LHCN-M2 (cell line): Measurements from ENCODE around the gene DMAC1. TPM values are rescaled to one million over a fixed set of nuclear protein-coding genes. Genes with fewer than 3 reads are reported as not detected.

Experiments
- DNase-seq: peaks from one replicate; pipeline ENCODE4 v3.0.0-alpha.2; 2012; ENCODE audit warnings: low read depth
- polyA plus RNA-seq: library from polyadenylated mRNA; unstranded; fragments of >200 nt; gene quantifications from one replicate; pipeline ENCODE4 v1.2.1, GENCODE V29; 2012; ENCODE audit warnings: missing spikeins
- total RNA-seq: library from RNA; depleted of rRNA; stranded (reverse); fragments of >200 nt; gene quantifications from 2 replicates; pipeline ENCODE4 v1.2.3, GENCODE V29; 2014; rRNA removed

DMAC1 gene
- 10.8 and 12.2 TPM in 2 replicates for total RNA-seq
- 68.9 TPM for polyA plus RNA-seq

DNA sequence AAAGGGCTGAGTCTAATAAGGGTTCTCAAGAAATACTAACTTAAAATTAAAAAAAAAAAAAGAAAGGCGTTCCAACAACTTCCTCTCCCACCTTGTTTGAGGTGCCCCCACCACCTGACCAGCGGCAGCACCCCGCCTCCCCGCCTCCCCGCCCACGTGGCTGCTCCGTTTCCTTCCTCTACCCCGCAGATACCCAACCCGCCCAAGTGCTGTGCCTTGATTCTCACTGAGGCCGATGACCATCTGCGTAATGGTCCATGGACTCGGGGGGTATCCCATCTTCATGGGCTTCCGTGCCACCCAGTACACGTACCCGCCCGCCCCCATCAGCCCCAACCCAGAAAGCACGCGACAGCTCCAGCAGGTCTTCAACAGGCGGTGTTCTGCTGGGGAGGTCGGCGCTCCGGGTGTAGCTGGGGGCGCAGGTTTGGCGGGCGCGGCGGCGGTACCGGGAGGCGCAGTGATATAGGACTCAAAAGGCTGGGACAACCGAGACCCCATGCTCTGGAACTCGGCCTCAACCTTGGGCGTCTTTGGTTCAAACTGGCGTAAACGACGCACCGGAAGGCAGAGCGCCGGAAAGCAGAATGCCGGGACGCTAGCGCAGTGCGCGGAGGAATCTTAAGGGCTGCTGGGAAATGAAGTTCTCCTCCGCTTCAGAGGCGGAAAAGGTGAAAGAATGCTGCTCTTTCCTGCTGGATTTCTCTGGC is at the start of gene DMAC1:
DMAC1 (minus strand) TSS at position 545 of the 710 bp plus-strand sequence; CDS start at position 501, 44 bp downstream.
- DNase-seq = peak; percentile 83

GRCh38 chr9:7849362-7849761 is 49.8 kb upstream of the DMAC1 start:
- DNase-seq = no peak

DNA sequence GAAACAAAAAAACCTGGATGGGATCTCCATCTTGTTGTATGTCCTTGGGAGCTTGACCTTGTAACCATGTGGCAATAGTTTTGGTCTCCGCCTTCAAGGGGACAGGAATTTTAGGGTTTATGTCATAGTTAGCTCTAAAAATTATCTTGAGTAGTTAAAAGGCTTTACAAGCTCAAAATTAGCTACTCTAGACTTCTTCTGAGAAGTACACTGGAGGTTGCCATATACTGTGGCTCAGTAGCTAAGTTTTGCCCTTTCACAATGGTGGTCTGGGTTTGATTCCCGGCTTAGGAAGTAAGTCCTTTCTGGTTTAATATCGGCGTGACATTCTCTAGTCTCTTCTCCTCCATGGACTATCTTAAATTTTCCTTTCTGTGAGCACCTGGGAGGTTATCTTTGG is 48.9 kb upstream of the DMAC1 start:
- DNase-seq = no peak

DNA sequence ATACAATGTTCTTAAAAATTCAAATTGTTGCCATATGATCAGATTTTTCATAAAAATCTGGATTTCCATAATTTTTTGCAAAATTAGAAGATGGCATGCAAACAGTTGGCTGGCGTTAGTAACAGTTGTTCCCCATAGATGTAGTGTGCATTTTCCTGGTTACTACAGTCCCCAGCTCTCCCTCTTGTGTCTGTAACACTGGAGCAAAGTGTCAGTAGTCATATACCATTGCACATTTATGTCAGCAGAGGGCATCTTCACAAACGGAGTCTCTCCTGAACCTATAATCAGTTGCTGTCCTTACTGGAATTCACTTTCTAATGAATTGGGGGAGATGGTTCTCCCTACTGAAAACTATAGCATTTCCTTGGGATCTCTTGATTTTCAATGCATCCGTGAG is 44.7 kb upstream of the DMAC1 start:
- DNase-seq = no peak

GRCh38 chr9:7841831-7842230 is 42.3 kb upstream of the DMAC1 start:
- DNase-seq = no peak

GRCh38 chr9:7834531-7834930 is 35.0 kb upstream of the DMAC1 start:
- no peak for DNase-seq

- no peak for DNase-seq
Measured at GRCh38 chr9:7828334-7828733, 28.8 kb upstream of the DMAC1 start.

DNA sequence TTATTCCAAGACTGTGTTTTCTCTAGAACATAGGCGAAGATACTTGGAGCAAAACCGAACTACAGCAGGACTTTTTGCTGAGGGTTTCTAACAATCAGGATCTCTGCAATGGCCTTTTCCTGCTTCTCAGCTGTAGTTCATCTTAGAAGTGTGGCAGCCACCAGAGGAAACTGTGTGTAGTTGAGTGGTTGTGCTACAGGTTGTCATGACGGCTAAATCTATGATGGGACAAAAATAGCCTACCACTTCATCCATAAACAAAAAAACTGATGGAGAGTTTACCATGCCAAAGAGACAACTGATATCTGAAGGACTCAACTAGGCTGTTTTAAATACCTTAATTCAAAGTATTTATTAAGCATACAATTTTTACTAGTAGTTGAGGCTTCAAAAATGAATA is 28.2 kb upstream of the DMAC1 start:
- DNase-seq = no peak

DNA sequence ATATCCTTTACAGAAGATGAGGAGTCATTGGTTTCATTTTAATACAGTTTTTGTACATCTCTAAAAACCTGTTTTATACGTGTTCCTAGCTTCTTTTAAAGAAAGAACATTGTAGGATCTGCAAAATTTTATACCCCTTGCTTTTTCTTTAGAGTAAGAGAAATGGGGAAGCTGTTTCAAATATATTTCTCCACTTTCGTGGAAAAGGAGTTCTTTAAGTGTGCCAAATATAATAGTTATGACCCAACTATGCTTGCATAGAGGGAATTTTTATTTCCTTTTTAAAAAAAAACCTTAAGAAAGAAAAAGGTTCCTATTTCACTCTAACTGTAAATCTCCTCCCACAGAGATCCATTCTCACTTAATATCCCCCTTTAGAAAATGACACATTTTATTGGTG is 27.5 kb upstream of the DMAC1 start:
- DNase-seq = no peak

DNA sequence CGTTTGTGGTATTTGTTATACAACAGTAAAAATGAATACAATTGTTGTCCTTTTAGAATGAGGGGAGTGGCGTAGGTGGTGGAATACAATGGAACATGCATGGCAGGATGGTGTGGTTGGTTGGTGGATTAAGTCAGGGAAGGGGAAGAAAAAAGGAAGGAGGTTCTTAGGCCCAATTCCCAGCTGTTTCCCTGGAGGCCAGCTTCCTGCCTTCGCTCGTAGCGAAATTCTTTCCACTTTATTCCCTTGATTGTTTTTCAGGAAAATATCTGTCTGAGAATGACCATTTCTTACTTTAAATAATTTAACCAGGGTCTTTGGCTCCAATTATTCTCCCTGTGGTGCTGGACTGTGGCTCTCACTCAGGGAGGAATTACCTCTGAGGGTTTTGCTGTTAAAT is 24.1 kb upstream of the DMAC1 start:
- DNase-seq = no peak

- no peak for DNase-seq
Measured at GRCh38 chr9:7819984-7820383, 20.4 kb upstream of the DMAC1 start.

DNA sequence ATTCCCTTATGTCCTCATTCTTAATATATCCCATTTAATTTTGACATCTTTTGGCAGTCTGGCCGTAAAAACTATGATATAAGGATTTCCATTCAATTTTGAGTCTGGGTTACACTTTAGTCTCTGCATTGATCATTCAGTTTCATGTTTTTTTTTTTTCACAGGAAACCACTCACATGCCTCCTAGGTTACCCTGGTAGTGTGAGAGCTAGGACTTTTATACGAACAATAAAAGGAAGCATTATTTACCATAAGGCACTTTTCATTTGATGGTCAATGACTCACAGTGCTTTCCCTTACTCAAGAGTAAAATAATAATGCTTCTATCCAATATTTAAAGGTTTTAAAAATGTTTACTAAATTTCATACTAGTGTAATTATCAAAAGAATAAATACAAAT is 16.4 kb upstream of the DMAC1 start:
- no peak for DNase-seq

DNA sequence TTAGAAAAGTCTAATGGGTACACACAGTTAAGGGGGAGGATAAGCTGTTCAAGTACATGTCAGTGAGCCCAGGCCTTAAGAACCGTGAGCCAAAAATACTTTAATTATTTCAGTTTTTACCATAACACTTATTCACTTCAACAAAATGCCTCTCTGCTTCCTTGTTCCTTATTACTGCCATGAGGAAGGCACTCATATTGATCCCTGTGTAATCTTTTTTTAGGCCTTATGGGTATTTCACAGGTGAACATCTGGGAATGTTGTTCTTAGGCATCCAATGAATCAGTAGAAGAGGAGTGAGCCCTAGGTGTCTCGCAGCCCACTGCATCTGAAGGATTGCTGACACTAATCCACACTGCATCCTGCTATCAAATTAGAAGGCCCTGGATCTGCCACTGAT is 13.5 kb upstream of the DMAC1 start:
- DNase-seq = no peak

GRCh38 chr9:7811677-7812076 is 12.1 kb upstream of the DMAC1 start:
- DNase-seq = no peak

GRCh38 chr9:7802666-7803065 is 3.1 kb upstream of the DMAC1 start:
- DNase-seq = peak; percentile 54

DNA sequence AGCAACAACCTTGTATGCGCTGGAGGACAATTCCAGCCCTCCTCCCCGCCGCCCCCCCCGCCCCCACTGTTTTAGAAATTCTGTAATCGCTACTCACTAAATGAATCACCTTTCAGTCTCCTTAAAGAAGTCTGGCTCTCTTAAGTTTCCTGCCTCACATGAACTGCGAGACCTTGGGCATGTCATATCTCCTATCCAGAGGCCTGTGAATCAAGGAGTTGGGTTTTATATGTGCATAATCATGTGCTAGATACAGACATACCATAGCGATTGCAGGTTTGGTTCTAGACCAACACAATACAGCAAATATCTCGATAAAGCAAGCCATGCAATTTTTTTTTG is 337 bp upstream of the DMAC1 start:
- no peak for DNase-seq

DNA sequence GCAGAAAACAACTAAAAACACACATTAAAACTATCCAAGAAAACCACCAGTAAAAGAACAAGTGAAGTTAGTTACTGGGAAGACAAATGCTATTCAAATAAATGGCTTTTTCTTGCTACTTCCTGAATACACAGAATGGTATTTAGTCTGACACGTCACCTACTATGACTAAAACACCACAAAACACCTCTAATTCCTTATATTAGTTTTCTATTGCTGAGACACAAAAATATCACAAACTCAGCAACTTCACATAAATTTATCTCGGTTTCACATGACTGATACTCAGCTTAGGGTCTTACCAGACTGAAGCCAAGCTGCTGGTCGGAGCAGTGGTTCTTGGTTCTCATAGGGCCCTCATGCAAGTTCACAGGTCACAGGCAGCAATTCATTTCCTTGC is 5.4 kb downstream of the DMAC1 start:
- no peak for DNase-seq

DNA sequence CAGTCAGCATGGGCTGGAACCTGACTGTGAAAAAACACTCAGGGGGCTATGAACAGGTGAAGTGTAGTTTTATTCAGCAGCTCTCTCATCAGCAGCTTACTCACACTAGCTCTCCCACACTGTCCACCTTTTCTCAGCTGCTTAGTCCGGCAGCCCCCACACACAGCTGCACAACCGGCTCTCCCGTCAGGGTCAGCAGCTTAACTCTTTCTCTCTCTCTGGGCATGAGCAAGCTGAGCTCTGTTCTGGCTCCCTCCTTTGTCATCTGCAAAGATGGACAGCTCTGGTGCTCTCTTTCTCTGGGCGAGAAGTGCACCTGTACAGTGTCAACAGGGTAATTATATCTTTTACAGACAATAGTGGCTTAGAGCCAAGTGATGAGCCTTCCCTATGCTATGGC is 8.2 kb downstream of the DMAC1 start:
- DNase-seq = no peak

DNA sequence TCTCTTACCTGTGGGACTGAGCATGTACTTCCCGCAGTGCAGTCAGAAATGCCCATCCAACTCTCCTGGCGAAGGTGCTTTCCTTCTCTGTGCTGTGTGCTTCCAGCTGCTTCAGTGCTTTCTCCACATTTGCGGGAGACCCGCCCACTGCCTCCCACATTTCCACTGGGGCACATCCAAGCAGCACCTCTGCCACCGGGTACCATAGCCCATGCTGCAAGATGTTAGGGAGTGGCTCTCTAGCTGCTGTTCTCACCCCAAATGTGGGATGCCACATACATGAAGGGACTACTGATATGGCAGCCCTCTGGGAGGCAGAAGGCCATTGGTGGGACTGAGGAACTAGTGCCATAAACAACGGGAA is 8.8 kb downstream of the DMAC1 start:
- DNase-seq = no peak

GRCh38 chr9:7790022-7790818 is 9.4 kb downstream of the DMAC1 start:
- no peak for DNase-seq

DNA sequence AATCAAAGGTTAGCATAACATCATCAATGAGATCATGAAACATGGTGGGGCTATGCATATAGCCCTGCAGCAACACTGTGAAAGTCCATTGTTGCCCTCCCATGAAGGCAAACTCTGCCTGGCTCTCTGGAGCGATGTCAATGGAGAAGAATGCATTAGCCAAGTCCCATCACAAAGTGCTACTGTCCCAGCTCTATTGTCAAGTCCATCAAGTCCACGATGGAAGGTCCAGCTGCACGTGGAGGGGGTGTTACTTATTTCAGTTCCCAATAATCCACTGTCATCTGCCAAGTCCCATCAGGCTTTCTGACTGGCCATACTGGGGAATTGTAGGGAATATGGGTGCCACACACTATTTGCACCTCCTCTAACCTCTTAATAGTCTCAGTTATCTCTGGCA is 10.8 kb downstream of the DMAC1 start:
- DNase-seq = no peak

DNA sequence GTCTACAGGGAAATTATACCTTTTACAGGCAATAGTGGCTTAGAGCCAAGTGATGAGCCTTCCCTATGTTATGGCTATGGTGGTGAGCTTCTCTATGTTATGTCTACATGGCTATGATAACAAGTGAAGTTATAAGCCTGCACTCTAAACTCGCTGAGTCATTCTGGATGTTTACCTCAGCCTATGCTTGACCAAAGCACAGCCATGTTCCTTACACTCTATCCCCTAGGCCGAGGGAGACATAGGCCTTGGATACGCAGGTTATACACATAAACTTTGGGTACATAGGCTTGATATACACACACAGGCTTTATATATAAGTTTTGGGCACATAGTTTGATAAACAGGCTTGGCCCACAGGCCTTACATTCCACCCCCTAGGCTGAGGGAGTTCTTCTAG is 13.8 kb downstream of the DMAC1 start:
- DNase-seq = no peak

DNA sequence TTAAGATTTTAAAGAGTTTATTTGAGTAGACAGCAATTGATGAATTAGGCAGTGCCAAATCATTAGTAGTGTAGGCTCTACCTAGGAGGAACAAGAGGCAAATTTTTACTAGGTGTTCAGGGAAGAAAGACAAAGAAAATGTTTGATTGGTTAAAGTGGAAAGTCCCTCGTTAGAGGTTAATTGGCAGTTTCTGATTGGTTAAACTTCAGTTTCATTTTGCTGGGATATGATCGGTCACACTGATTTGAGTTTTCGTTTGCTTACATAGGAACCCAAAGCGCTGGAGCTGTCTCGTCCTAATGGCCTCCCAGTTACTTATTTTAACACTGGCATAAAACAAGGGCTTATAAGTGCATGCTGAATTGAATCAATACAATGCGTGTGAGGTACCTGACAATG is 15.1 kb downstream of the DMAC1 start:
- no peak for DNase-seq
